ES-I3 (cell line): Measurements from ENCODE around the gene CACNA1I.
"Not testable (repeated sequence)": the region's sequence is repeated elsewhere in the genome, so short reads cannot be mapped to it uniquely, and the experiment has no call there.

Experiments
- H3K36me3 ChIP-seq: 2 replicates; pipeline ENCODE4 v1.6.1; 2013; ENCODE audit warnings: mild to moderate bottlenecking, low read length, control low read depth, moderate library complexity; ENCODE audit not compliant: insufficient read depth
- H3K4me1 ChIP-seq: 2 replicates; pipeline ENCODE4 v1.6.1; 2013; ENCODE audit warnings: mild to moderate bottlenecking, control low read depth, low read length; ENCODE audit not compliant: insufficient read depth
- H3K9ac ChIP-seq: 2 replicates; pipeline ENCODE4 v1.6.1; 2013; ENCODE audit warnings: low read depth, mild to moderate bottlenecking, low read length, moderate library complexity
- H3K9me3 ChIP-seq: 2 replicates; pipeline ENCODE4 v1.6.1; 2013; ENCODE audit warnings: mild to moderate bottlenecking, low read length, moderate library complexity; ENCODE audit not compliant: control insufficient read depth, insufficient read depth

The CACNA1I gene

DNA sequence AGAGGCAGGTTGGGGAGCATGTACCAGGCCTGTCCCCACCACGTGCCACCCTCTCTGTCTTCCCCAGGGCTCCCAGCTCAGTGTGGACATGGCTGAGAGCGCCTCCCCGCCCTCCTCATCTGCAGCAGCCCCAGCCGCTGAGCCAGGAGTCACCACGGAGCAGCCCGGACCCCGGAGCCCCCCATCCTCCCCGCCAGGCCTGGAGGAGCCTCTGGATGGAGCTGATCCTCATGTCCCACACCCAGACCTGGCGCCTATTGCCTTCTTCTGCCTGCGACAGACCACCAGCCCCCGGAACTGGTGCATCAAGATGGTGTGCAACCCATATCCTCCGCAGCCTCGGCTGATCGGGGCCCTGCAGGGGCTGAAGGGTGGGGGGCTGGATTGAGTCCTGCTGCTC, at the start of gene CACNA1I:
CACNA1I (plus strand) TSS at position 89 of the 400 bp plus-strand sequence; CDS start at position 89, 0 bp downstream.
- H3K4me1 ChIP-seq: peaks cover 7% of the 10 kb centered on the region; the same call in 1 of the 2 replicates
- H3K9me3 ChIP-seq: no peaks in the 10 kb centered on the region
- no peak within 1 kb of the TSS for H3K9ac ChIP-seq
- H3K36me3 ChIP-seq: no peaks in the 10 kb centered on the region

DNA sequence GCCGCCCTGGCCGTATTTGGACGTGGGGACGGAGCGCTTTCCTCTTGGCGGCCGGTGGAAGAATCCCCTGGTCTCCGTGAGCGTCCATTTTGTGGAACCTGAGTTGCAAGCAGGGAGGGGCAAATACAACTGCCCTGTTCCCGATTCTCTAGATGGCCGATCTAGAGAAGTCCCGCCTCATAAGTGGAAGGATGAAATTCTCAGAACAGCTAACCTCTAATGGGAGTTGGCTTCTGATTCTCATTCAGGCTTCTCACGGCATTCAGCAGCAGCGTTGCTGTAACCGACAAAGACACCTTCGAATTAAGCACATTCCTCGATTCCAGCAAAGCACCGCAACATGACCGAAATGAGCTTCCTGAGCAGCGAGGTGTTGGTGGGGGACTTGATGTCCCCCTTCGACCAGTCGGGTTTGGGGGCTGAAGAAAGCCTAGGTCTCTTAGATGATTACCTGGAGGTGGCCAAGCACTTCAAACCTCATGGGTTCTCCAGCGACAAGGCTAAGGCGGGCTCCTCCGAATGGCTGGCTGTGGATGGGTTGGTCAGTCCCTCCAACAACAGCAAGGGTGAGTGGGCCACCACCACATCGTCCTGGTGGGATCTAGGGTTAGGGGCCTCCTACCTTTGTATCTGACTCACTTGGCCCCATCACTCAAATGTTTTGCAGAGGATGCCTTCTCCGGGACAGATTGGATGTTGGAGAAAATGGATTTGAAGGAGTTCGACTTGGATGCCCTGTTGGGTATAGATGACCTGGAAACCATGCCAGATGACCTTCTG, 49.3 kb upstream of the CACNA1I start:
- peak overlapping the region; percentile 99 for H3K9ac ChIP-seq
- peaks cover 31% of the 10 kb centered on the region for H3K36me3 ChIP-seq
- not testable (repeated sequence) for H3K9me3 ChIP-seq, H3K4me1 ChIP-seq

DNA sequence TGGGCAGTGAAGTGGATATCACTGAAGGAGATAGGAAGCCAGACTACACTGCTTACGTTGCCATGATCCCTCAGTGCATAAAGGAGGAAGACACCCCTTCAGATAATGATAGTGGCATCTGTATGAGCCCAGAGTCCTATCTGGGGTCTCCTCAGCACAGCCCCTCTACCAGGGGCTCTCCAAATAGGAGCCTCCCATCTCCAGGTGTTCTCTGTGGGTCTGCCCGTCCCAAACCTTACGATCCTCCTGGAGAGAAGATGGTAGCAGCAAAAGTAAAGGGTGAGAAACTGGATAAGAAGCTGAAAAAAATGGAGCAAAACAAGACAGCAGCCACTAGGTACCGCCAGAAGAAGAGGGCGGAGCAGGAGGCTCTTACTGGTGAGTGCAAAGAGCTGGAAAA, 48.5 kb upstream of the CACNA1I start:
- H3K9me3 ChIP-seq, H3K4me1 ChIP-seq: not testable (repeated sequence)
- Histone ChIP-seq H3K9ac (peak overlapping the region; percentile 99; the same call in 1 of the 2 replicates), H3K36me3 (peaks cover 31% of the 10 kb centered on the region)

DNA sequence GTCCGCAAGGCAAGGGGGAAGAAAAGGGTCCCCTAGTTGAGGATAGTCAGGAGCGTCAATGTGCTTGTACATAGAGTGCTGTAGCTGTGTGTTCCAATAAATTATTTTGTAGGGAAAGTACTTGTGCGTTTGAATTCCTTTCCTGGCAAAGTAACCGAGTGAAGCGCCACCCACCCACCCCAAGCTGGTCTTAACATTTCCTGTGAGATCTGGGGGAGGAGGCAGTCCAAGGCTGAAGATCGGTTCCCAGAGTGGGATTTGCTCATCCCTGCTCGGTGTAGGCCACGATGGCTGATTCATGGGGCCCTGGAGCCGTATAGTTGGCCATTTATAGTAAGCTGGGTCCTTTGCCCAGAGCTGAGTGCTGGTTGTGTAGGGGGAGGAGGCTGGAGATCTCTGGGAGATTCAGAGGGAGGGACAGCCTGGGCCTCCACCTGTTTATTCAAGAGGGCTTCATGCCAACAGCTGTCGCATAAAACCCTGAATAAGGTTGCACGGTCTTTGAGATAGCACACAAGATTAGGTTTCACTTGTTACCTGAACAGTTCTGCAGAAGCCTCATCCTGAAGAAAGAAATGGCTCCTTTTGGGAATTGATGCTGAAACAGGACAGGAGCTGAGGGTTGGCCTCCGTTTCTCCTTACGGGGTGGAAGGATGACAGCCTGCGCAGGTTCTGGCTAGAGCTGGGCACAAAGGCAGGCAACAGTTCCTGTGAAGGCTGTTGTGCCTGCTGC, 47.8 kb upstream of the CACNA1I start:
- no peaks in the 10 kb centered on the region for H3K9me3 ChIP-seq
- no peak overlapping the region for H3K9ac ChIP-seq
- peaks cover 31% of the 10 kb centered on the region for H3K36me3 ChIP-seq
- peaks cover 6% of the 10 kb centered on the region for H3K4me1 ChIP-seq

DNA sequence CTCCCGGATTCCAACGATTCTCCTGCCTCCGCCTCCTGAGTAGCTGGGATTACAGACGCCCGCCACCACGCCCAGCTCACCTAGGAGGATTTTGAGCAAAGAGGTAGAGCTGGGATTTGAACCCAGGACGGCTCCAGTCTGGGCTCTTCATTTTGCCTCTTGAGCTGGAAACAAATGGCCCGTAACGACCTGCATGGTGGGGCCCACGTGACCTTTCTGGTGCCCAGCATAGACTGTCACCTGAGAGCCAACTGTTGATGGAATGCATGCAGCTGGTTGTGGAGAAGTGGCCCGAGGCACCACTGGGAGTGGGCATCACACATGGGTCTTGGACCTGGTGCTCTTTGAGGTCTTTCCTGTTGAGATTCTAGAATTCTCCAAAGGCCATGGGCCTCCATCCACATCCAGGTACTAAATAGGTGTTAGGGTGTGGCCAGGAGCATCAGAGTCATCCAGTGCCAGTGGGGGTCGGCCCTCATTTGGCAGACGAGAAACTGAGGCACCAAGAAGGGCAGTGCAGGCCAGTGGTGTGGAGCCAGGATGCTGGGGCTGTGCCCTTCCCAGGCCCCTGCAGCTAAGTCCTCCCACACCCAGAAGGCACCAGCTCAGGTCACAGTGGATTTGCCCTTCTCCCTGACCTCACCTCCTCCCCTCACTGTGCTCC, 46.3 kb upstream of the CACNA1I start:
- Histone ChIP-seq H3K36me3 (peaks cover 29% of the 10 kb centered on the region), H3K9me3 (no peaks in the 10 kb centered on the region), H3K9ac (no peak overlapping the region)

DNA sequence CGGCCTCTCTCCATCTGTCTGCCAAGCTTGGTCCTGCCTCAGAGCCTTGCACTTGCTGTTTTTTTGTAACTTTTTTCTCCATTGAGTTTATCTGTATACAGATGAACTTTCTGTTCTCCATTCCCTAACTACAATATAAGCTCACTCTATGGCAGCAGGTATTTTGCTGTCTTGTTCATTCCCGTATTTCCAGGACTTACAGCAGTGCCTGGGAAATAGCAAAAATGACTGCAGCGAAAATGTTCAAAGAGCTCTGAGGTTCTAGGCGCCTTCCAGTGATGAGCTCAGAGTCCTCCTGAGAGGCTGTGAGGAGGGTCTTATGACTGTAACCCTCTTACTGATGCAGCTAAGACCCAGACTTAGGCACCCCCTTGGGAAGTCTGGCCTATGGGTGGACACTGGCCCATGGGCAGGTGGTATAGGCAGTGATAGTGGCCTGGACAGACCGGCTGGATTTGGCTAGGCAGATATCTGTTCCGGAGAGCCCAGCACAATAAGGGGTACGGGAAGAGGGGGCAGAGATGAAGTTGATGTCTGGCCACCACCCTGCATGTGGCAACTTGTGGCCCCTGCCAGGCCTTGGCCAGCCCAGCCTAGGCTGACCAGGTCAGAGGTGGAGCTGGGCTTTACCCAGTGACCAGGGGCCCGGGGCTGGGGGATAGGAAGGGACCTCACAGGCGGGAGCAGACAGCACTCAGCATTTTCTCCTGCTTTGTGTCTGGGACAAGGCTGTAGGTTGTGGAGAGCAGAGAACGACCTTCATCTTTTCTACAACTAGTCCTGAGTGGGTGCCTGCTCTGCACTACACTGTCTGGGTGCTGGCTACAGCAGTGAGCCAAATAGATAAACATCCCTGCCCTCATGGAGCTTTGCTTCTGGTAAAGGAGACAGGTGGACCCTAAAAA, 45.5 kb upstream of the CACNA1I start:
- Histone ChIP-seq H3K9ac (no peak overlapping the region), H3K9me3 (no peaks in the 10 kb centered on the region), H3K4me1 (peaks cover 15% of the 10 kb centered on the region; the same call in 1 of the 2 replicates), H3K36me3 (peaks cover 29% of the 10 kb centered on the region)

More for the DNA sequence above, 46.3 kb upstream of the CACNA1I start:
- H3K4me1 ChIP-seq: peaks cover 12% of the 10 kb centered on the region; the same call in 1 of the 2 replicates

DNA sequence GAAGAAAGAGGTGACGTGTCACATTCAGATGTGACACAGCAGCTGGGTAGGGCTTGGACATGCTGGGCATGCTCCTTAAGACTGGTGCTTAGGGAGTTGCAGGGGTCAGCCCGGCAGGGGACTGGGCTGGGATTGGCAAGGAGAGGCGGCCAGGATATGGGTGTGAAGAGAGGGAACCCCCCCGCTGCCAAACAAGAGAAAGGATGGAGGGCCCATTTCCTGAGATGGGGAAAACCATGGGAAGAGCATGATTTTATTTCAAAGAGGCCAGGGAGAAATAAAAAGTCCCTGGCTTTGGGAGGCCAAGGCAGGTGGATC, 44.9 kb upstream of the CACNA1I start:
- Histone ChIP-seq H3K9me3 (no peaks in the 10 kb centered on the region), H3K4me1 (peaks cover 15% of the 10 kb centered on the region; the same call in 1 of the 2 replicates), H3K9ac (no peak overlapping the region), H3K36me3 (peaks cover 29% of the 10 kb centered on the region)

DNA sequence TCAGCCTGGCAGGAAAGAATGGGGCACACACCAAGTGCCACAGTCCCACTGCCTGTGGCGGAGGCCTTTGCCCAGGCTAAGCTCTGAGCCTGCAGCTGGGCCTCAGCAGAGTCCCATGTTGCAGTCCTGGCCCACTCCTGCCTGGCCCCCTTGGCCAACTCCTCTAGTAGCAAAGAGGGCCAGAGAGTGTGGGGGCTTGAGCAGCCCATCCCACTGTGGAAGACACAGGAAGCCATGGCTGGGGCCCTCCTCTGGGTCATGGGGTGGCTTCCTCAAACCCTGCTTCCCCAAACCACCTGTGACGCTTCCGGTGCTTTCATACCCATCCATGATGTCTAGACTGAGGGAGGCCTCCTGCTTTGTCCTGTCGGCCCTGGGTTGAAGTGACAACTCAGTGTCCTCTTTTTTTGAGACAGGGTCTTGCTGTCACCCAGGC, 43.8 kb upstream of the CACNA1I start:
- Histone ChIP-seq H3K9ac (no peak overlapping the region), H3K36me3 (peaks cover 22% of the 10 kb centered on the region)

DNA sequence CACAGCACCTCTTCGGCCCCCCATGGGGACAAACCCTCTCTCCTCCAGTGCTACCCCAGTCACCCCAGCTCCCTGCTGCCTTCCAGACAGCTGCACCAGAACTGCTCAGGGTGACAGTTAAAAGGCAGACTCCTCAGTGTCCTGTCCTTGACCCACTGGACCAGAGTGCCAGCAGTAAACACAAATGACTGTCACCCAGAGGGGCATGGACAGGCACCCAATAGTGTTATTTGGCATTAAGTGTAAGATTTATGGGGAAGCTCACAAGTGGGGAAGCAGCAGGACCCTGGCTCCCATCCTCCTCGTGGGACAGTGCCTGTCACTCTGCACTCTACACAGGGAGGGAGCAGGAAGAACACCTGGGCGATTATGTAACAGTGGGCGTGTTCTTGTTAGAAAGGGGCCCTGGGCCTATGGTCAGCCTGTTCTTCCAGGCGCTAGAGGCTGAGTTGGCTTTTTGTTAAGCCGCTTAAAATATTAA, 43.0 kb upstream of the CACNA1I start:
- H3K9ac ChIP-seq: no peak overlapping the region
- peaks cover 16% of the 10 kb centered on the region for H3K36me3 ChIP-seq
- H3K9me3 ChIP-seq: no peaks in the 10 kb centered on the region
- H3K4me1 ChIP-seq: peaks cover 23% of the 10 kb centered on the region; the same call in 1 of the 2 replicates

More for the DNA sequence above, 43.8 kb upstream of the CACNA1I start:
- peaks cover 23% of the 10 kb centered on the region; the same call in 1 of the 2 replicates for H3K4me1 ChIP-seq
- no peaks in the 10 kb centered on the region for H3K9me3 ChIP-seq

DNA sequence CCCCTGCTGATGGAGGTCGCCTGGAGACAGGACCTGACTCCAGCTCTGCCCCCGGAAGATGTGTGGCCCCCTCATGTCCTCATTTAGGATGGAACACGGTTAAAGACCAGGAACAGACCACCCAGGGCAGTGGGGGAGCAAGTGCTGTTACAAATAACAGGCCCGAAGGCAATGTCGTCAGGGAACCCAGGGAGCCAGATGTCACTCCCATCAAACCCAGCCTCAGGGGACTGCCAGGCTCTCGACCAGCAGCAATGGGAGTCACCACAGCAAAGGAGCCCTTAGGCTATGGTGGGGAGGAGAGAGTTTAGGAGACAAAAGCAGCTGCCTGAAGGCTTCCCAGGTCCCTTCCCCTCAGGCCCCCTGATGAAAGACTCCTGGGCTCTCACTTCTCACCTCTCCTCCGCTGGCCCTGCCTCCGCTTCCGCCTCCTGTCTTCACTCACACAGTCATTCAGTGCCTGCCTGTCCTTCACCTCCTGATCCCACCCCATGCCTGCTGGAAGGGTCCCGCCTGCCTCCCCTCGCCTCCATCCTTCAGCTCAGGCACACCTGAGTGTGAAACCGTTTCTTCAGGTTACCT, 42.4 kb upstream of the CACNA1I start:
- no peaks in the 10 kb centered on the region for H3K9me3 ChIP-seq
- H3K9ac ChIP-seq: no peak overlapping the region
- peaks cover 9% of the 10 kb centered on the region for H3K36me3 ChIP-seq
- peaks cover 23% of the 10 kb centered on the region; the same call in 1 of the 2 replicates for H3K4me1 ChIP-seq

DNA sequence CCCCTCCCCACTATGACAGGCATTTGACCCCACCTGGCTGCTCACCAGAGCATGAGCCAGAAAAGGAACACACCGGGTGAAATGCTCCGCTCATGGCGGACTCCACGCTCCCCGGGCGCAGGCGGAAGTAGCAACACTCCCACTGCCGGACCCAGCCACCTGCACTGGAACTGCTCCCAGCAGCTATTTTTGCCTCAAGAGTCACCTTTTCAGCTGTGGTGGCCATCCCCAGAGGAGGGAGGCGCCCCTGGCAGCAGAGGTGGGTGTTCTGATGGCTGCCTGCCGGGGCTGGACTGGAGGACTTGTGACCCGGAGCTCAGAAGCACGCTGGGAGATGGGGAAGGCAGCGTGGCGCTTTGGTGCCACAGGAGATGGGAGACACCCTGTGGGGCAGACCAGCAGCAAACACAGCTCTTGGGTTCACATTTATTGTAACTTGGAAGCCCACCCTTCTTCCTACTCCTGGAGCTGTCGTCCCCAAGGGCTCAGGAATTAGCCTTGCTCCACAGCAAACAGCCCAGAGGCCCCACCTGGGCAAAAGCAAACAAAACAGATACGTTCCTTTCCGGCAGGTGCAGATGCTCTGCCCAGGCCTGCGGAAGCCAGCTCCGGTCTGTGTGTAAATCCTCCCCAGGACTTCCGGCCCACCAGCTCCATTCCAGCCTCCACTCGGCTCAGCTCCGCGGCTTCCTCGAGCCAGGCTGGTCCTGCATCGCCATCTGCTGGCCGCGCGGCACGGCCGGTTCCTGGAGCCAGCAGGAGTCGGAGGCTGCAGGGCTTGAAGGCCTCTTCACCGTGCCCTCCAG, 41.7 kb upstream of the CACNA1I start:
- Histone ChIP-seq H3K9ac (no peak overlapping the region), H3K9me3 (no peaks in the 10 kb centered on the region), H3K4me1 (peaks cover 23% of the 10 kb centered on the region; the same call in 1 of the 2 replicates), H3K36me3 (peaks cover 6% of the 10 kb centered on the region; the same call in 1 of the 2 replicates)

DNA sequence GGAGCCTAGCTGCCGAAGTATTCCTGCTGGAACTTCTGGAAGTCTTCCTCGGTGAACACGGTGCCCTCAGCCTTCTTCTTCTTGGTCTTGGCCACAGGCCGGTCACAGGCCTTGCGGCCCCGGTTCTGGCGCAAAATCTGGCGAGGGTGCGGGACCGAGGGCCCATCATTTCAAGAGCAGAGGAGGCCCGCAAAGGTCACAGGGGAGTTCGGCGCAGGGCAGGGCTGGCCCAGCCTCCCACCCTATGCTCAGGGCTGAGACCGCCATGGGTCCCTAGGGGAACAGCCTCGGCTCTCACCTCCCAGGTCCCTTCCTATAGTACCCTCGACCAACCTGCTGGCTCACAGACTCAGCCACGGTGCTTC, 41.1 kb upstream of the CACNA1I start:
- no peak overlapping the region for H3K9ac ChIP-seq
- no peaks in the 10 kb centered on the region for H3K36me3 ChIP-seq
- H3K4me1 ChIP-seq: peaks cover 26% of the 10 kb centered on the region; the same call in 1 of the 2 replicates
- no peaks in the 10 kb centered on the region for H3K9me3 ChIP-seq

DNA sequence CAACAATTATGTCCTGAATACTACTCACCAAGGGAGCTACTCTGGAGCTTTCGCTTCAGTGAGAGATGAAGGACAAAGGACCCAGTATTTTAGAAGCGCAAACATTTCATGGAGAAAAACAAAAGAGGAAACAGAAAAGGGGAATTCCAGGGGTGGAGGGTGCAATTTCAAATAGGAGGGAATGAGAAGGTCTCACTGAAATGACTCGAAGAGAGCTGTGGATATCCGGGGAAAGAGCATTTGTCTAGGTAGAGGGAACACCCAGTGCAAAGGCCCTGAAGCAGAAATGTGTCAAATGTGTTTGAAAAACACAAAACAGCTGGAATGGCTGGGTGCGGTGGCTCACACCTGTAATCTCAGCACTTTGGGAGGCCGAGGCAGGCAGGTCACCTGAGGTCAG, 40.4 kb upstream of the CACNA1I start:
- H3K9ac ChIP-seq: no peak overlapping the region
- peaks cover 26% of the 10 kb centered on the region; the same call in 1 of the 2 replicates for H3K4me1 ChIP-seq
- H3K36me3 ChIP-seq: no peaks in the 10 kb centered on the region
- no peaks in the 10 kb centered on the region for H3K9me3 ChIP-seq
